CD8-positive, alpha-beta memory T cell (primary cell): ENCODE results near the gene ADIG. TPM values are rescaled to one million over a fixed set of nuclear protein-coding genes. Genes with fewer than 3 reads are reported as not detected.
A peak's percentile ranks its signal among the peaks of the same experiment; 100 is the strongest.

Experiments
- CTCF ChIA-PET: fragments of 350-600 bp; sonication (Branson Sonifier 250); formaldehyde crosslinking; loops from one replicate; lab custom pipeline; 2021; ENCODE audit warnings: antibody characterized with exemption; lab: Charles Lee
- POLR2A ChIA-PET: fragments of 350-600 bp; sonication (Branson Sonifier 250); formaldehyde crosslinking; loops from one replicate; lab custom pipeline; 2021; ENCODE audit warnings: antibody characterized with exemption; lab: Charles Lee
- DNase-seq, 5 donors: peaks; one replicate each; pipeline versions ENCODE4 v3.0.0 to v3.0.0-alpha.2; 2020 to 2022; ENCODE audit warnings: mixed read lengths in 1 of 5
- H3K27ac ChIP-seq: one replicate; pipeline ENCODE4 v1.7.0; 2013; ENCODE audit warnings: low read depth, mild to moderate bottlenecking, low read length, moderate library complexity
- H3K27me3 ChIP-seq: 2 replicates; pipeline ENCODE4 v1.7.0; 2013; ENCODE audit warnings: low read length, mild to moderate bottlenecking; ENCODE audit not compliant: insufficient read depth, poor library complexity, severe bottlenecking
- H3K36me3 ChIP-seq: 2 replicates; pipeline ENCODE4 v1.7.0; 2013; ENCODE audit warnings: mild to moderate bottlenecking, low read length, moderate library complexity; ENCODE audit not compliant: insufficient read depth
- H3K4me1 ChIP-seq: 2 replicates; pipeline ENCODE4 v1.7.0; 2013; ENCODE audit warnings: mild to moderate bottlenecking, low read length, moderate library complexity; ENCODE audit not compliant: insufficient read depth
- H3K4me3 ChIP-seq: 2 replicates; pipeline ENCODE4 v1.7.0; 2013; ENCODE audit warnings: mild to moderate bottlenecking, low read length
- H3K9me3 ChIP-seq: 2 replicates; pipeline ENCODE4 v1.7.0; 2013; ENCODE audit warnings: mild to moderate bottlenecking, low read length
- H3K27ac Mint-ChIP-seq, 8 donors: one replicate each; pipeline ENCODE4 v1.8.0; 2020 to 2021; ENCODE audit warnings: mixed read lengths in 8 of 8, mild to moderate bottlenecking in 6 of 8, inconsistent platforms in 3 of 8, moderate library complexity in 3 of 8
- H3K27me3 Mint-ChIP-seq, 2 donors: one replicate each; pipeline ENCODE4 v1.8.0; 2020 to 2021; ENCODE audit warnings: mixed read lengths in 2 of 2, mild to moderate bottlenecking in 1 of 2, moderate library complexity in 1 of 2
- H3K36me3 Mint-ChIP-seq, 3 donors: one replicate each; pipeline ENCODE4 v1.8.0; 2020 to 2021; ENCODE audit warnings: mixed read lengths in 3 of 3, inconsistent platforms in 1 of 3, mild to moderate bottlenecking in 1 of 3
- H3K4me1 Mint-ChIP-seq, 3 donors: one replicate each; pipeline ENCODE4 v1.8.0; 2020 to 2021; ENCODE audit warnings: mixed read lengths in 3 of 3, inconsistent platforms in 1 of 3, mild to moderate bottlenecking in 1 of 3
- H3K4me3 Mint-ChIP-seq, 7 donors: one replicate each; pipeline ENCODE4 v1.8.0; 2020 to 2021; ENCODE audit warnings: mixed read lengths in 7 of 7, mild to moderate bottlenecking in 6 of 7, moderate library complexity in 4 of 7, inconsistent platforms in 2 of 7
- H3K9me3 Mint-ChIP-seq, 5 donors: one replicate each; pipeline ENCODE4 v1.8.0; 2020 to 2022; ENCODE audit warnings: mixed read lengths in 5 of 5, mild to moderate bottlenecking in 3 of 5, moderate library complexity in 2 of 5, inconsistent platforms in 1 of 5
- polyA plus RNA-seq: library from polyadenylated mRNA; unstranded; fragments of 300-500 nt; fragmentation: Illumina TruSeq; gene quantifications from one replicate; pipeline ENCODE4 v1.2.3, GENCODE V29; 2021
- total RNA-seq, 2 experiments: library from RNA; stranded (reverse); gene quantifications; one replicate each; pipeline ENCODE4 v1.2.3, GENCODE V29; 2021

Gene ADIG
- total and polyA plus RNA-seq, 3 experiments from 2014 or later = not detected

DNA sequence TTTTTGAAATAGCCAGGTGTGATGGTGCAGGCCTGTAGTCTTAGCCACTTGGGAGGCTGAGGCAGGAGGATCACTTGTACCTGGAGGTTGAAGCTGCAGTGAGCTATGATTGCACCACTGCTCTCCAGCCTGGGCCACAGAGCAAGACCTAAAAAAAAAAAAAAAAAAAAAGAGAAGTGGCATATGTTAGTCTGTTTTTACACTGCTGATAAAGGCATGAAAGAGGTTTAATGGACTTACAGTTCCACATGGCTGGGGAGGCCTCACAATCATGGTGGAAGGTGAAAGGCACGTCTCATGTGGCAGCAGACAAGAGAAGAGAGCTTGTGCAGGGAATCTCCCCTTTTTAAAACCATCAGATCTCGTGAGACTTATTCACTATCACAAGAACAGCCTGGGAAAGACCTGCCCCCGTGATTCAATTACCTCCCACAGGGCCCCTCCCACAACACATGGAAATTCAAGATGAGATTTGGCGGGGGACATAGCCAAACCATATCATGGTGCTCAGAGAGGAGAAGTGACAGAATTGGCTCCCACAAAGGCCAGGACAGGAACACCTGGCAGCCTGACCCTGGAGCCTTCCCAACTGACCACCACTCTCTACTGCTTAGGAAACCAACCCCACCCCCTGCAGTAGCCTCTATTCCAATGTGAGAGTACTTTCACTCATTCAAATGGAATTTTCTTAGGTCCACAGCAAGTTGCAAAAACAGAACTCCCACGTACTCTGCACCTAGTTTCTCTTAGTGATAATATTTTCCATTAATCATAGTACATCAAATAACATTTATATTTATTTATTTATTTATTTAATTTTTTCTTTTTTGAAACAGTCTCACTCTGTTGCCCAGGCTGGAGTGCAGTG, 50.4 kb downstream of the ADIG start:
- Histone ChIP-seq H3K4me3 (no peak overlapping the region), H3K9me3 (no peaks in the 10 kb centered on the region), H3K27ac (no peak overlapping the region), H3K27me3 (peaks cover 5% of the 10 kb centered on the region), H3K36me3 (no peaks in the 10 kb centered on the region), H3K4me1 (no peaks in the 10 kb centered on the region)
- Mint-ChIP-seq H3K27ac (no peak overlapping the region), H3K9me3 (no peaks in the 10 kb centered on the region), H3K4me3 (no peak overlapping the region), H3K4me1 (peaks cover 4 to 5% (median 5%) of the 10 kb centered on the region in 3 donors), H3K36me3 (no peaks in the 10 kb centered on the region), H3K27me3 (peaks cover 18% of the 10 kb centered on the region in 2 donors)
- ChIA-PET CTCF (no interaction called here), POLR2A (no interaction called here)
- no peak for DNase-seq

DNA sequence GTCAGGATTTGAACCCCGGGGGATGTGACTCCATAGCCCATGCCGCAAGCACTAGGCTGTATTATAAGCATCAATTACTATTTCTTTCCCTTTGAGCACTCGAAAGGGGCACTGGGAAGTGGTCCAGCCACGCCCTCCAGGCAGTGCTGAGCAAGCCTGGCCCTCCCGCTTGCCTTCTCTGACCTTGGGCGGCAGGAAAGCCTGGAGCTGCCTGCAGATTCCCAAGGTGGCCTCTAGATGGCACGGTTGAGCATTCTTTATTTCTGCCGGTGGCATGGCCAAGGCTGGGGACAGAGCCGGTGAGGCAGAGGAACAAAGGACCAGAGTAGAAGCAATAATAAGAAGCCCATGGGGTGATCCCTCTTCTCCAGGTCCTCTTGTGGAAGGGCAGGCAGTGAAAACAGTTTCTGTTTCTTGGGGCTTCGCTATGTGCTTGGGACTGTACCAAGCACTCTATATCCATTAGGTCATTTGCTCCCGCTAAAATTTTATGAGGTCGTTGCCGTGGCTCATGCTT, 52.6 kb downstream of the ADIG start:
- Histone ChIP-seq H3K9me3 (no peaks in the 10 kb centered on the region), H3K4me3 (no peak overlapping the region), H3K4me1 (no peaks in the 10 kb centered on the region), H3K27me3 (peaks cover 5% of the 10 kb centered on the region), H3K36me3 (no peaks in the 10 kb centered on the region), H3K27ac (no peak overlapping the region)
- Mint-ChIP-seq H3K36me3 (no peaks in the 10 kb centered on the region), H3K27me3 (peaks cover 19 to 29% of the 10 kb centered on the region in 2 donors), H3K4me3 (no peak overlapping the region), H3K4me1 (peaks cover 4 to 5% (median 5%) of the 10 kb centered on the region in 3 donors), H3K9me3 (no peaks in the 10 kb centered on the region), H3K27ac (peak overlapping the region in 1 of 8 donors; percentile 35)
- DNase-seq = peak; percentile 33 to 61 (median 36)
- CTCF ChIA-PET = interaction anchor here (1.1 to 2.2 kb wide), 4 partner anchors 16 to 414 kb away, joined by 3 to 5 read pairs (median 4); no protein-coding TSS in a partner anchor
- POLR2A ChIA-PET = interaction anchor here (1.1 kb wide), 1 partner anchor 115 kb away, joined by 3 read pairs; no protein-coding TSS in a partner anchor

DNA sequence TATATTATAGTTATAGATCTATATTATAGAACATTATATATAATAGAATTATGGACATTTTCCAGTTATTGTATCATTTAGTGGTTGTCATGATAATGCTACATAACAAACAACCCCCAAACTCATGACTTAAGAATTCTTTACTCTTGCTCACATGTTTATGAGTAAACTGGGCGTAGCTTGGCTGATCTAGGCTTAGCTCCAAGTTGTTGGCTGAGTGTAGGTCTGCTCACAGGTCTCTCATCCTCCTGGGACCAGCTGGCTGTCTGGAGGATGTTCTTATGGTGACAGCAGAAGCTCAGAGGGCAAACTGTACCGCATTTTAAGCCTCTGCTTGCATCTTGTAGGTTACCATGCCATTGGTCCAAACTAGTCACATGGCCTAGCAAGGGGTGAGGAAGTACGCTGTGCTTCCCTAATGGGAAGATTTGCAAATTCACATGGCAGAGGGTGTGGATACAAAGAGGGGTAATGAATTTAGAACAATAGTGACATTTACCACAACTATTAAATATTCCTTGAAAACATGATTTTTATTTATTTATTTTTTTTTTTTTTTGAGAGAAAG, 54.8 kb downstream of the ADIG start:
- Mint-ChIP-seq H3K27ac (no peak overlapping the region), H3K27me3 (peaks cover 30 to 38% of the 10 kb centered on the region in 2 donors), H3K4me3 (no peak overlapping the region), H3K4me1 (peaks cover 4 to 5% (median 5%) of the 10 kb centered on the region in 3 donors), H3K36me3 (no peaks in the 10 kb centered on the region), H3K9me3 (no peaks in the 10 kb centered on the region)
- Histone ChIP-seq H3K9me3 (no peaks in the 10 kb centered on the region), H3K27me3 (peaks cover 9% of the 10 kb centered on the region), H3K4me1 (no peaks in the 10 kb centered on the region), H3K27ac (no peak overlapping the region), H3K4me3 (no peak overlapping the region), H3K36me3 (no peaks in the 10 kb centered on the region)
- CTCF ChIA-PET = interaction anchor here (1.7 kb wide), 1 partner anchor 23 kb away, joined by 3 read pairs; no protein-coding TSS in a partner anchor
- POLR2A ChIA-PET = no interaction called here
- DNase-seq = no peak

Other genes with a start within 250 kb of the ADIG start
- gene LBP, start 234.7 kb upstream of the ADIG start, total RNA-seq = not detected
- gene LBP, start 234.7 kb upstream of the ADIG start, polyA plus RNA-seq = not detected
- 100 to 1,000 TPM; 211 to 216 TPM for gene SNHG17, start 145.9 kb upstream of the ADIG start, total RNA-seq
- 107 TPM for gene SNHG17, start 145.9 kb upstream of the ADIG start, polyA plus RNA-seq
- 10 to 100 TPM; 33.8 to 35.0 TPM for gene RALGAPB, start 108.4 kb upstream of the ADIG start, total RNA-seq
- gene RALGAPB, start 108.4 kb upstream of the ADIG start, polyA plus RNA-seq = 13.9 TPM
- gene ARHGAP40, start 20.6 kb downstream of the ADIG start, total RNA-seq = not detected
- gene ARHGAP40, start 20.6 kb downstream of the ADIG start, polyA plus RNA-seq = not detected
- gene SLC32A1, start 143.3 kb downstream of the ADIG start, total RNA-seq = not detected
- not detected for gene SLC32A1, start 143.3 kb downstream of the ADIG start, polyA plus RNA-seq
- gene ACTR5, start 167.3 kb downstream of the ADIG start, total RNA-seq = 10 to 100 TPM; 12.2 to 12.6 TPM
- gene ACTR5, start 167.3 kb downstream of the ADIG start, polyA plus RNA-seq = 9.5 TPM
- gene PPP1R16B, start 224.5 kb downstream of the ADIG start, total RNA-seq = 100 to 1,000 TPM; 167 to 171 TPM
- 40.2 TPM for gene PPP1R16B, start 224.5 kb downstream of the ADIG start, polyA plus RNA-seq